OCI-LY7 (cell line): ENCODE results near the gene TRAF3. TPM values are rescaled to one million over a fixed set of nuclear protein-coding genes. Genes with fewer than 3 reads are reported as not detected.

ENCODE experiments used
- BruUV-seq: library from RNA; stranded (reverse); fragments of 400-500 nt; replicated peaks from 2 replicates; lab custom pipeline; 2021; lab: Mats Ljungman, UMichigan
- CTCF ChIA-PET: fragments of 300-600 bp; sonication (Branson Sonifier 250); formaldehyde crosslinking; loops from one replicate; lab custom pipeline; 2022; ENCODE audit warnings: antibody characterized with exemption; ENCODE audit not compliant: unreplicated experiment; lab: Charles Lee
- POLR2A ChIA-PET: fragments of 300-600 bp; sonication (Branson Sonifier 250); formaldehyde crosslinking; loops from one replicate; lab custom pipeline; 2022; ENCODE audit warnings: antibody characterized with exemption; lab: Charles Lee
- DNase-seq: peaks from one replicate; pipeline ENCODE4 v3.0.0-alpha.2; 2015; ENCODE audit warnings: low spot score
- H2AFZ ChIP-seq: fragments of 200-600 bp; sonication (generic), shearing (Covaris generic); 2 replicates; pipeline ENCODE4 v1.6.1; 2014; ENCODE audit warnings: mild to moderate bottlenecking, antibody characterized with exemption, low read length, moderate library complexity
- H3K27ac ChIP-seq: fragments of 200-600 bp; sonication (generic); 2 replicates; pipeline ENCODE4 v1.5.1; 2014; ENCODE audit warnings: mixed run types, low read depth, mild to moderate bottlenecking, moderate library complexity, low read length, inconsistent platforms; ENCODE audit not compliant: poor library complexity, severe bottlenecking
- H3K36me3 ChIP-seq: fragments of 200-600 bp; sonication (generic); 2 replicates; pipeline ENCODE4 v1.6.1; 2014; ENCODE audit warnings: mild to moderate bottlenecking, antibody characterized with exemption, low read length, moderate library complexity, mixed read lengths; ENCODE audit not compliant: insufficient read depth
- H3K4me1 ChIP-seq: fragments of 200-600 bp; sonication (generic); 2 replicates; pipeline ENCODE4 v1.5.1; 2014; ENCODE audit warnings: mild to moderate bottlenecking, low read length; ENCODE audit not compliant: insufficient read depth, poor library complexity, severe bottlenecking
- H3K4me2 ChIP-seq: fragments of 200-600 bp; sonication (generic); 2 replicates; pipeline ENCODE4 v1.6.1; 2014; ENCODE audit warnings: mild to moderate bottlenecking, low read length
- H3K4me3 ChIP-seq: fragments of 200-600 bp; sonication (generic); 2 replicates; pipeline ENCODE4 v1.5.1; 2014; ENCODE audit warnings: mild to moderate bottlenecking, low read depth, low read length; ENCODE audit not compliant: poor library complexity, severe bottlenecking
- H3K79me2 ChIP-seq: fragments of 200-600 bp; sonication (generic); 2 replicates; pipeline ENCODE4 v1.6.1; 2016; ENCODE audit warnings: low read depth, mild to moderate bottlenecking, low read length, moderate library complexity, mixed read lengths; ENCODE audit not compliant: insufficient read depth
- H3K9me2 ChIP-seq: fragments of 200-600 bp; sonication (generic); 2 replicates; pipeline ENCODE4 v1.6.1; 2016; ENCODE audit warnings: mild to moderate bottlenecking, low read length, mixed read lengths; ENCODE audit not compliant: insufficient read depth
- H3K9me3 ChIP-seq: fragments of 200-600 bp; sonication (generic); 2 replicates; pipeline ENCODE4 v1.6.1; 2014; ENCODE audit warnings: mild to moderate bottlenecking, mixed run types, low read length, mixed read lengths
- H4K20me1 ChIP-seq: fragments of 200-600 bp; sonication (generic); 2 replicates; pipeline ENCODE4 v1.6.1; 2014; ENCODE audit warnings: mild to moderate bottlenecking, antibody characterized with exemption, low read length, moderate library complexity, mixed read lengths; ENCODE audit not compliant: insufficient read depth
- CTCF ChIP-seq: fragments of 200-600 bp; sonication (generic); conservative IDR thresholded peaks from 2 replicates; pipeline ENCODE4 v1.5.1; 2014; ENCODE audit warnings: mild to moderate bottlenecking, antibody characterized with exemption, low read length, moderate library complexity, mixed read lengths
- EZH2phosphoT487 ChIP-seq: fragments of 200-600 bp; sonication (generic); IDR thresholded peaks from 2 replicates; pipeline ENCODE4 v1.6.1; 2018; ENCODE audit warnings: low read depth, borderline replicate concordance, mild to moderate bottlenecking, mixed run types, antibody characterized with exemption, low read length, moderate library complexity, mixed read lengths
- intact Hi-C: fragments of 100-400 bp; cut with micrococcal nuclease; formaldehyde crosslinking; loops from one replicate; pipeline ENCODE4 v1.10.0; 2022; ENCODE audit not compliant: unreplicated experiment
- total RNA-seq, 2 experiments: library from RNA; depleted of rRNA in 1 of 2; stranded (reverse); fragments of >200 nt in 1 of 2; shearing (Covaris generic) in 1 of 2; gene quantifications; 2 replicates each; pipeline ENCODE4 v1.2.3, GENCODE V29; 2014 to 2022

Gene TRAF3
- total RNA-seq, 2 experiments from 2014 or later, result 0.82 to 2.9 TPM

DNA sequence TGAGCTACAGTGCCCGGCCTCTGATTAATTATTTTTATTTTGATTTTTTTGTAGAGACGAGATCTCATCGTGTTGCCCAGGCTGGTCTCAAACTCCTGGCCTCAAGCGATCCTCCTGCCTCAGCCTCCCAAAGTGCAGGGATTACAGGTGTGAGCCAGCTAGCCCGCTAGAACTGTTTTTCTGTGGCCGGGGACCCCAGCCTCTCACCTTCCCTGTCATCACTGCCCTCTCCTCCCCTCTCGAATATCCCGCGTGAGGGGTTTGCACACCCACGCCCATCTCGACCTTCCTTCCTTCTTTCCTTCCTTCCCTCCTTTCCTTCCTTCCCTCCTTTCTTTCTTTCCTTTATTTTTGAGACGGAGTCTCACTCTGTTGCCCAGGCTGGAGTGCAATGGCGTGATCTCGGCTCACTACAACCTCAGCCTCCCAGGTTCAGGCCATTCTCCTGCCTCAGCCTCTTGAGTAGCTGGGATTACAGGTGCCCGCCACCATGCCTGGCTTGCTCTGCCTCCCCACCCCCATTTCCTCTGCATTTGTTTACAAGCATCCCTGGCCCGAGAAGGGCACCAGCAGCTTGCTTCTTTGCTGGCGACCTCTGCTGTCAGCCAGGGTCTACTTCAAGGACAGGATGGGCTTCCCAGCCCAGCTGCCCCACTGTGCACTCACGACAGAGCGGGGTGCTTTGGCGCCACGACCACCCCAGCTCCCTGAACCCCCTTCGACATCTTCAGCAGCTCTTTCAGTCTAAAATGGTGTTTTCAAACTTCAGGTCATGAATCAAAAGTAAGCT is 4.3 kb upstream of the TRAF3 start:
- no peak overlapping the region for H2AFZ ChIP-seq
- peak; percentile 48 for DNase-seq
- no peaks in the 10 kb centered on the region for H3K9me3 ChIP-seq
- H4K20me1 ChIP-seq, result no peaks in the 10 kb centered on the region
- no peak overlapping the region for H3K27ac ChIP-seq
- ChIA-PET POLR2A (interaction anchor here (0.6 kb wide), 1 partner anchor 686 kb away, joined by 5 read pairs; no protein-coding TSS in a partner anchor), CTCF (interaction anchor here (0.5 to 1.0 kb wide), 3 partner anchors 12 to 35 kb away, joined by 3 read pairs; no protein-coding TSS in a partner anchor)
- intact Hi-C loops, result loop anchor here (1.0 to 5.0 kb wide), 3 partner anchors 81 to 249 kb away; partner anchors contain the start of gene RCOR1
- no peak overlapping the region for H3K4me3 ChIP-seq
- H3K4me2 ChIP-seq, result no peak overlapping the region
- H3K4me1 ChIP-seq, result peaks cover 13% of the 10 kb centered on the region
- no peaks in the 10 kb centered on the region for H3K79me2 ChIP-seq
- no peak for TF ChIP-seq EZH2phosphoT487
- TF ChIP-seq CTCF, result peak; percentile 59
- H3K36me3 ChIP-seq, result no peaks in the 10 kb centered on the region
- no peaks in the 10 kb centered on the region for H3K9me2 ChIP-seq
- BruUV-seq, result no TSS peak

- CTCF ChIA-PET, result interaction anchor here (0.6 to 0.7 kb wide), 2 partner anchors 15 to 225 kb away, joined by 3 read pairs; no protein-coding TSS in a partner anchor
- Histone ChIP-seq H3K27ac (no peak overlapping the region), H3K9me3 (no peaks in the 10 kb centered on the region), H3K9me2 (no peaks in the 10 kb centered on the region), H2AFZ (peak overlapping the region; percentile 63), H3K36me3 (no peaks in the 10 kb centered on the region), H3K4me2 (peak overlapping the region; percentile 45), H3K4me1 (peaks cover 12% of the 10 kb centered on the region), H3K79me2 (no peaks in the 10 kb centered on the region), H4K20me1 (no peaks in the 10 kb centered on the region), H3K4me3 (no peak overlapping the region)
- peak; percentile 67 for DNase-seq
- no TSS peak for BruUV-seq
- POLR2A ChIA-PET, result no interaction called here
- intact Hi-C loops, result loop anchor here (1.0 to 5.0 kb wide), 2 partner anchors 82 to 144 kb away; no protein-coding TSS in a partner anchor
- TF ChIP-seq CTCF (peak; percentile 84), EZH2phosphoT487 (no peak)
Measured at GRCh38 chr14:102774391-102775153, 2.7 kb upstream of the TRAF3 start.
